Duodenal mucosa (tissue), 2 donors: ENCODE data around the gene PIP4K2C.
"Not testable (repeated sequence)": the region's sequence is repeated elsewhere in the genome, so short reads cannot be mapped to it uniquely, and the experiment has no call there.

Experiments used
- H3K27ac ChIP-seq: one replicate; pipeline ENCODE4 v1.7.0; 2013; ENCODE audit warnings: low read depth, low read length
- H3K27me3 ChIP-seq, 2 donors: one replicate each; pipeline ENCODE4 v1.7.0; 2013; ENCODE audit warnings: low read length in 2 of 2, control low read depth in 1 of 2; ENCODE audit not compliant: insufficient read depth in 2 of 2, control insufficient read depth in 1 of 2
- H3K36me3 ChIP-seq, 2 donors: one replicate each; pipeline ENCODE4 v1.7.0; 2013; ENCODE audit warnings: low read length in 2 of 2, control low read depth in 1 of 2; ENCODE audit not compliant: insufficient read depth in 2 of 2, control insufficient read depth in 1 of 2
- H3K4me1 ChIP-seq, 2 donors: one replicate each; pipeline ENCODE4 v1.7.0; 2013; ENCODE audit warnings: low read length in 2 of 2, control low read depth in 1 of 2; ENCODE audit not compliant: insufficient read depth in 2 of 2, control insufficient read depth in 1 of 2
- H3K4me3 ChIP-seq, 2 donors: one replicate each; pipeline ENCODE4 v1.7.0; 2013; ENCODE audit warnings: low read length in 2 of 2, low read depth in 1 of 2
- H3K9ac ChIP-seq, 2 donors: one replicate each; pipeline ENCODE4 v1.7.0; 2013; ENCODE audit warnings: low read length in 2 of 2, low read depth in 1 of 2
- H3K9me3 ChIP-seq, 2 donors: one replicate each; pipeline ENCODE4 v1.7.0; 2013; ENCODE audit warnings: low read length in 2 of 2, control low read depth in 1 of 2; ENCODE audit not compliant: control insufficient read depth in 1 of 2

The PIP4K2C gene

GRCh38 chr12:57627501-57628279, 36.7 kb downstream of the PIP4K2C start:
- peaks cover 84 to 92% of the 10 kb centered on the region in 2 donors for H3K27me3 ChIP-seq
- H3K4me3 ChIP-seq, result peak overlapping the region in 1 of 2 donors; percentile 15
- H3K9me3 ChIP-seq, result no peaks in the 10 kb centered on the region
- H3K27ac ChIP-seq, result no peak overlapping the region
- no peak overlapping the region for H3K9ac ChIP-seq
- no peaks in the 10 kb centered on the region for H3K36me3 ChIP-seq
- peaks cover 0 to 6% of the 10 kb centered on the region in 2 donors for H3K4me1 ChIP-seq

GRCh38 chr12:57628280-57629191, 37.5 kb downstream of the PIP4K2C start:
- H3K27me3 ChIP-seq, result peaks cover 79 to 93% of the 10 kb centered on the region in 2 donors

GRCh38 chr12:57629897-57630471, 39.0 kb downstream of the PIP4K2C start:
- Histone ChIP-seq H3K9me3 (no peaks in the 10 kb centered on the region), H3K4me3 (no peak overlapping the region), H3K9ac (no peak overlapping the region), H3K4me1 (peaks cover 4 to 9% of the 10 kb centered on the region in 2 donors), H3K27me3 (peaks cover 68 to 79% of the 10 kb centered on the region in 2 donors), H3K36me3 (no peaks in the 10 kb centered on the region), H3K27ac (no peak overlapping the region)

More at GRCh38 chr12:57628280-57629191, 37.5 kb downstream of the PIP4K2C start:
- no peaks in the 10 kb centered on the region for H3K9me3 ChIP-seq
- no peaks in the 10 kb centered on the region for H3K36me3 ChIP-seq
- H3K4me3 ChIP-seq, result no peak overlapping the region
- H3K4me1 ChIP-seq, result peaks cover 4 to 9% of the 10 kb centered on the region in 2 donors
- H3K27ac ChIP-seq, result no peak overlapping the region
- no peak overlapping the region for H3K9ac ChIP-seq

GRCh38 chr12:57630891-57631433, 40.0 kb downstream of the PIP4K2C start:
- no peaks in the 10 kb centered on the region for H3K9me3 ChIP-seq
- H3K27ac ChIP-seq, result no peak overlapping the region
- no peak overlapping the region for H3K9ac ChIP-seq
- no peak overlapping the region for H3K4me3 ChIP-seq
- H3K36me3 ChIP-seq, result no peaks in the 10 kb centered on the region
- H3K27me3 ChIP-seq, result peaks cover 58 to 69% of the 10 kb centered on the region in 2 donors
- H3K4me1 ChIP-seq, result peaks cover 4 to 9% of the 10 kb centered on the region in 2 donors

- Histone ChIP-seq H3K9ac (no peak overlapping the region), H3K36me3 (no peaks in the 10 kb centered on the region), H3K4me1 (peaks cover 4 to 9% of the 10 kb centered on the region in 2 donors), H3K4me3 (no peak overlapping the region), H3K27ac (no peak overlapping the region), H3K27me3 (peaks cover 51 to 62% of the 10 kb centered on the region in 2 donors), H3K9me3 (no peaks in the 10 kb centered on the region)
Observed at GRCh38 chr12:57631566-57632072, 40.6 kb downstream of the PIP4K2C start.

GRCh38 chr12:57632073-57632957, 41.3 kb downstream of the PIP4K2C start:
- Histone ChIP-seq H3K9ac (no peak overlapping the region), H3K4me3 (peak overlapping the region; percentile 35 to 57), H3K27me3 (peaks cover 46 to 58% of the 10 kb centered on the region in 2 donors), H3K9me3 (no peaks in the 10 kb centered on the region), H3K36me3 (no peaks in the 10 kb centered on the region), H3K4me1 (peaks cover 4 to 9% of the 10 kb centered on the region in 2 donors), H3K27ac (no peak overlapping the region)

GRCh38 chr12:57632958-57633840, 42.2 kb downstream of the PIP4K2C start, which contains the start of gene B4GALNT1:
Gene B4GALNT1 (minus strand): TSS chr12:57633201. CDS start chr12:57632132, 1,069 bp downstream.
- H3K9me3 ChIP-seq, result no peaks in the 10 kb centered on the region
- H3K9ac ChIP-seq, result no peak within 1 kb of the TSS
- peaks cover 39 to 50% of the 10 kb centered on the region in 2 donors for H3K27me3 ChIP-seq
- H3K36me3 ChIP-seq, result no peaks in the 10 kb centered on the region
- H3K4me3 ChIP-seq, result peak within 1 kb of the TSS; percentile 35 to 57
- H3K27ac ChIP-seq, result no peak within 1 kb of the TSS
- H3K4me1 ChIP-seq, result peaks cover 4% of the 10 kb centered on the region in 2 donors

GRCh38 chr12:57636731-57637130, 45.7 kb downstream of the PIP4K2C start:
- not testable (repeated sequence) for H3K4me1 ChIP-seq, H3K9me3 ChIP-seq, H3K9ac ChIP-seq, H3K36me3 ChIP-seq, H3K4me3 ChIP-seq, H3K27ac ChIP-seq
- H3K27me3 ChIP-seq, result peaks cover 14% of the 10 kb centered on the region in 2 donors
